ENCODE results near the gene MAP2K3. TPM values are rescaled to one million over a fixed set of nuclear protein-coding genes. Genes with fewer than 3 reads are reported as not detected.

MAP2K3 gene
- total RNA-seq, 2 donors from 2014 or later, result 74.2 to 75.8 TPM

GRCh38 chr17:21251337-21252010 lies 33.0 kb upstream of the MAP2K3 start:
- DNase-seq (no peak), ATAC-seq (no peak)
- intact Hi-C loops (cut with DNase I, micrococcal nuclease), result no loop called here

GRCh38 chr17:21252289-21252795 lies 32.2 kb upstream of the MAP2K3 start:
- intact Hi-C loops (cut with DNase I, micrococcal nuclease), result no loop called here
- no peak for DNase-seq
- ATAC-seq, result no peak

- intact Hi-C loops (cut with DNase I, micrococcal nuclease), result no loop called here
- peak; percentile 87 for ATAC-seq
- DNase-seq, result peak; percentile 76 to 89
Observed at GRCh38 chr17:21252796-21253645, 31.5 kb upstream of the MAP2K3 start, which contains the start of gene NATD1. TSS of gene NATD1 (minus strand) at chr17:21253410. CDS start at chr17:21253264, 146 bp downstream.

- ATAC-seq, result peak; percentile 19
Observed at GRCh38 chr17:21253646-21254441, 30.7 kb upstream of the MAP2K3 start.

GRCh38 chr17:21258593-21258992 lies 25.9 kb upstream of the MAP2K3 start:
- ATAC-seq (no peak), DNase-seq (no peak)
- intact Hi-C loops (cut with DNase I, micrococcal nuclease), result no loop called here

More at GRCh38 chr17:21253646-21254441, 30.7 kb upstream of the MAP2K3 start:
- no peak for DNase-seq
- intact Hi-C loops (cut with DNase I, micrococcal nuclease), result no loop called here

GRCh38 chr17:21262259-21262993 lies 22.1 kb upstream of the MAP2K3 start:
- no peak for ATAC-seq
- intact Hi-C loops (cut with DNase I, micrococcal nuclease), result no loop called here
- no peak for DNase-seq

- intact Hi-C loops (cut with DNase I, micrococcal nuclease), result no loop called here
- ATAC-seq (no peak), DNase-seq (no peak)
Observed at GRCh38 chr17:21263376-21263775, 21.1 kb upstream of the MAP2K3 start.

- ATAC-seq (no peak), DNase-seq (no peak)
- intact Hi-C loops (cut with DNase I, micrococcal nuclease), result no loop called here
Observed at GRCh38 chr17:21268596-21269188, 15.8 kb upstream of the MAP2K3 start.

GRCh38 chr17:21269394-21269793 lies 15.1 kb upstream of the MAP2K3 start:
- intact Hi-C loops (cut with DNase I, micrococcal nuclease), result no loop called here
- DNase-seq (no peak), ATAC-seq (no peak)

- DNase-seq (no peak), ATAC-seq (no peak)
- intact Hi-C loops (cut with DNase I, micrococcal nuclease), result no loop called here
Observed at GRCh38 chr17:21271454-21272183, 12.9 kb upstream of the MAP2K3 start.

- intact Hi-C loops (cut with DNase I, micrococcal nuclease), result no loop called here
- ATAC-seq (no peak), DNase-seq (no peak)
Observed at GRCh38 chr17:21272250-21272649, 12.3 kb upstream of the MAP2K3 start.

GRCh38 chr17:21272881-21273792 lies 11.4 kb upstream of the MAP2K3 start:
- DNase-seq (peak; percentile 47 to 62), ATAC-seq (peak; percentile 65)
- intact Hi-C loops (cut with DNase I, micrococcal nuclease), result no loop called here

- intact Hi-C loops (cut with DNase I, micrococcal nuclease), result no loop called here
- DNase-seq, result no peak
- ATAC-seq, result no peak
Observed at GRCh38 chr17:21275047-21275578, 9.4 kb upstream of the MAP2K3 start.

- DNase-seq (peak; percentile 93 to 98), ATAC-seq (peak; percentile 86)
- intact Hi-C loops (cut with DNase I, micrococcal nuclease), result no loop called here
Observed at GRCh38 chr17:21275579-21276263, 8.8 kb upstream of the MAP2K3 start.

- no peak for ATAC-seq
- intact Hi-C loops (cut with DNase I, micrococcal nuclease), result no loop called here
- no peak for DNase-seq
Observed at GRCh38 chr17:21276264-21276588, 8.3 kb upstream of the MAP2K3 start.

- intact Hi-C loops (cut with DNase I, micrococcal nuclease), result no loop called here
- ATAC-seq (no peak), DNase-seq (no peak)
Observed at GRCh38 chr17:21277332-21277731, 7.2 kb upstream of the MAP2K3 start.

Measured in left colon (tissue), 2 donors.